K562 (cell line): Measurements from ENCODE around the gene GNAI2. TPM values are rescaled to one million over a fixed set of nuclear protein-coding genes. Genes with fewer than 3 reads are reported as not detected.

Experiments used
- ATF1 ChIP-seq, 2 experiments: fragments of 450-650 bp in 1 of 2; IDR thresholded peaks; 2 replicates each; pipeline ENCODE4 v1.6.1; 2016; ENCODE audit warnings: missing compliant biosample characterization in 1 of 2, missing genetic modification characterization in 1 of 2
- CREM ChIP-seq: IDR thresholded peaks from 2 replicates; pipeline ENCODE4 v1.6.1; 2014; ENCODE audit warnings: antibody characterized with exemption, low read depth
- HLTF ChIP-seq: fragments of 450-650 bp; IDR thresholded peaks from 2 replicates; pipeline ENCODE4 v1.6.1; 2016
- MGA ChIP-seq: fragments of 450-650 bp; IDR thresholded peaks from 2 replicates; pipeline ENCODE4 v1.6.1; 2016; ENCODE audit warnings: mild to moderate bottlenecking, moderate library complexity
- polyA plus RNA-seq, 8 experiments: library from polyadenylated mRNA; depleted of rRNA in 4 of 8; stranded (reverse) in 5 of 8; unstranded in 3 of 8; fragments of >200 nt; fragmentation: Nextera tagmentation in 2 of 8; fragmentation: Illumina TruSeq in 1 of 8; extraction: Ambion mirVana in 2 of 8; extraction: Trizol in 1 of 8; gene quantifications; 2 replicates each; pipeline versions ENCODE4 v1.2.1 to v1.2.3, GENCODE V29; 2011 to 2014; ENCODE audit warnings: inconsistent platforms in 1 of 8, missing spikeins in 1 of 8
- total RNA-seq, 7 experiments: library from RNA; depleted of rRNA in 6 of 7; stranded (reverse); fragments of >200 nt in 6 of 7; fragmentation: Illumina TruSeq in 2 of 7; extraction: Trizol in 2 of 7; gene quantifications; 2 replicates each; pipeline versions ENCODE4 v1.2.1 to v1.2.3, GENCODE V29; 2011 to 2021; ENCODE audit warnings: low replicate concordance in 1 of 7
- TF ChIP-seq, protein P1 (sequence below), 2 experiments: fragments of 450-650 bp; formaldehyde crosslinking in 1 of 2; IDR thresholded peaks; 2 replicates each; pipeline versions ENCODE4 v1.4.0 to v1.6.1; 2014 to 2020; ENCODE audit warnings: mild to moderate bottlenecking in 2 of 2, borderline replicate concordance in 1 of 2, low read depth in 1 of 2

GNAI2 gene
- total and polyA plus RNA-seq, 9 of the 15 experiments (the other 6 are each of a cell fraction or from before 2014, with no cell fraction given) = 1.1 to 72.2 (median 42.7) TPM

- TF ChIP-seq MGA (peak; percentile 92), ATF1 (CRISPR knock-in tag; IDR thresholded peaks at IDR 0.05) (no peak), ATF1 (tag; IDR thresholded peaks at IDR 0.05) (peak; percentile 88), CREM (peak; percentile 81), HLTF (no peak)
- TF ChIP-seq, protein P1, sequence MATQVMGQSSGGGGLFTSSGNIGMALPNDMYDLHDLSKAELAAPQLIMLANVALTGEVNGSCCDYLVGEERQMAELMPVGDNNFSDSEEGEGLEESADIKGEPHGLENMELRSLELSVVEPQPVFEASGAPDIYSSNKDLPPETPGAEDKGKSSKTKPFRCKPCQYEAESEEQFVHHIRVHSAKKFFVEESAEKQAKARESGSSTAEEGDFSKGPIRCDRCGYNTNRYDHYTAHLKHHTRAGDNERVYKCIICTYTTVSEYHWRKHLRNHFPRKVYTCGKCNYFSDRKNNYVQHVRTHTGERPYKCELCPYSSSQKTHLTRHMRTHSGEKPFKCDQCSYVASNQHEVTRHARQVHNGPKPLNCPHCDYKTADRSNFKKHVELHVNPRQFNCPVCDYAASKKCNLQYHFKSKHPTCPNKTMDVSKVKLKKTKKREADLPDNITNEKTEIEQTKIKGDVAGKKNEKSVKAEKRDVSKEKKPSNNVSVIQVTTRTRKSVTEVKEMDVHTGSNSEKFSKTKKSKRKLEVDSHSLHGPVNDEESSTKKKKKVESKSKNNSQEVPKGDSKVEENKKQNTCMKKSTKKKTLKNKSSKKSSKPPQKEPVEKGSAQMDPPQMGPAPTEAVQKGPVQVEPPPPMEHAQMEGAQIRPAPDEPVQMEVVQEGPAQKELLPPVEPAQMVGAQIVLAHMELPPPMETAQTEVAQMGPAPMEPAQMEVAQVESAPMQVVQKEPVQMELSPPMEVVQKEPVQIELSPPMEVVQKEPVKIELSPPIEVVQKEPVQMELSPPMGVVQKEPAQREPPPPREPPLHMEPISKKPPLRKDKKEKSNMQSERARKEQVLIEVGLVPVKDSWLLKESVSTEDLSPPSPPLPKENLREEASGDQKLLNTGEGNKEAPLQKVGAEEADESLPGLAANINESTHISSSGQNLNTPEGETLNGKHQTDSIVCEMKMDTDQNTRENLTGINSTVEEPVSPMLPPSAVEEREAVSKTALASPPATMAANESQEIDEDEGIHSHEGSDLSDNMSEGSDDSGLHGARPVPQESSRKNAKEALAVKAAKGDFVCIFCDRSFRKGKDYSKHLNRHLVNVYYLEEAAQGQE (IDR thresholded peaks at IDR 0.05; ENCODE audit: borderline replicate concordance) = peak; percentile 94
- TF ChIP-seq, protein P1 (CRISPR knock-in tag; IDR thresholded peaks at IDR 0.05; ENCODE audit: low read depth) = no peak
Observed at GRCh38 chr3:50194128-50194902, 41.7 kb upstream of the GNAI2 start (continued).
